ENCODE data around the gene MYO5B.

Gene MYO5B

GRCh38 chr18:50187659-50188058 lies 7.3 kb downstream of the MYO5B start:
- DNase-seq = no peak

- DNase-seq = no peak
Measured at GRCh38 chr18:50186385-50186784, 8.6 kb downstream of the MYO5B start.

DNA sequence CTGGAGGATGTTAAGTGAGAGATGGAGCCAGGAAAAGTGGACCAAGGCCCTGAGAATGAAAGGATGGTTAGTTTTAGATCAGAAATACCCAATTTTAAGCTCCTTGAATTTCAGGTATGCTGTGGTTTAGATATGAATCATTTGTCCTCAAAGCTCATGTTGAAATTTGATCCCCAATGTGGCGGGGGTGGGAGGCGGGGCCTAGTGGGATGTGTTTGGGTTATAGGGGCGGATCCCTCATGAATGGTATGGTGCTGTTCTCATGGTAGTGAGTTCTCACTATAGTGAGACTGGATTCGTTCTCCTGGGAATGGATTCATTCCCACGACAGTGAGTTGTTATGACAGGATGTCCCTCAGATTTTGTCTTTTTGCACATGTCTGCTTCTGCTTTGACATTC lies 11.4 kb downstream of the MYO5B start:
- DNase-seq = peak in 1 of 3 experiments; percentile 15

GRCh38 chr18:50182511-50182910 lies 12.4 kb downstream of the MYO5B start:
- DNase-seq = no peak

GRCh38 chr18:50181590-50181989 lies 13.4 kb downstream of the MYO5B start:
- no peak for DNase-seq

GRCh38 chr18:50179465-50179864 lies 15.5 kb downstream of the MYO5B start:
- DNase-seq = no peak

DNA sequence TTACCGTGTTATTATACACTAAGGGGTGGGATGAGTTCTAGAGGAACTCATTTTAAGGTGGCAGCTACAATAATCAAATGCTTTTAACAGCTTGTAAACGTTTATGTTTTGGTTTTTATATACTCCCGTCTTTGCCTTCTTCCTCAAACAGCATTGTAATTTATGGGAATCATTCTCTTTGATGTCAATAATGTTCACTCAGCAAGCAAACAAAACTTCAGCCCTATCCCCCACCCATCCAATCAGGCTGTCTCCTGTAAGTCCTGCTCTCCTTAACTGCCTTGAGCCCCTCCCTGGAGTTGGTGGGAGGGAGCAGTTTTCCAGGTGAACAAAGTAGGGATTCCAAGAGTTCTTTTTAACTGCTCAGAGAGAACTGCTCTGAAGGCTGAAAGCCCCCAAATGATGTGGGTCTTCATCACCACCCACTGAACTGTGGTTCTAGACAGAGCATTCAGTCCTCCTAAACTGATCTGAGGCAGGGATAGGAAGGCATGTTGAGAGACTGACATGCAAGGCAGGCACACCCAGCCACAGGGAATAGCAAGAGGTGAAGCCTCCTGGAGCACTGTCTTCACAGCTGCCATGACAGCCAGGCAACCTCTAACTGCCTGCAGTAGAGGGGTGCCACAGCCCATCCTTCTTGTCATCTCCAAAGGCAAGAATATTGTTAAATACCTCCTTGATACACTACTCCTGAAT lies 17.5 kb downstream of the MYO5B start:
- peak in 1 of 3 experiments; percentile 42 for DNase-seq

DNA sequence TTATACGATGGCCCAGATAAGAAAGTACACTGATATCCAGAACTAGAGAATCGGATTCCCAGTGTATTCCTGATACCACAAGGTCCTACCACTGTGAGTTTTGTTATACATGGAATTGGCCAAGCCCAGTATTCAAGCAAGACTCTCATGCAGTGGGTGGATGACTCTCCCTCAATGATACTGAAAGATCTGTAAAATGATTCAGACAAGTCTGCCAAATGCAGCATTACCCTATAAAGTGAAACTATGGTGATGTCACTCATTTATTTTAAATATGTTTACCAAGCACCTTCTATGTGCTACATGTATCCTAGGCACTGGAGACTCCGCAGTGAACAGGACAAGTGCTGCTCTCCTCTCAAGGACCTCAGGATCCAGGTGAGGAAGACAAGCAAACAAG lies 22.6 kb downstream of the MYO5B start:
- no peak for DNase-seq

DNA sequence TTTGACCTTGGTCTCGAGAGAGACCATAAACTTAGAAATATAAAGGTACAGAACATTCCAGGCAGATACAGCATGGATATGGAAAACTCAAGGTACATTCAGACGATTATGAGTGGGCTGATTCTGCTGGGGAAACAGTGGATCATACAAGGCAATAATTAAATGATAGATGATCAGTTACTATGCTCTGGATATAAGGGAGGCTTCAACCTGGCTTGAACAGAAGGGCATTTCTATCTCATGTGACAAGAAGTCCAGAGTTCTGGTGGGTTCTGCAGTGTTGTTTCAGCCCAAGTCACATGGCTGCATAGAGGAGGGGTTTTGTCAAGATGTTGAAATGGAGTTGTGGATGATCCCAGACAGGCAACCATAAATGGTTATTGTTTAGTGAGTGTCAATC lies 23.5 kb downstream of the MYO5B start:
- no peak for DNase-seq

DNA sequence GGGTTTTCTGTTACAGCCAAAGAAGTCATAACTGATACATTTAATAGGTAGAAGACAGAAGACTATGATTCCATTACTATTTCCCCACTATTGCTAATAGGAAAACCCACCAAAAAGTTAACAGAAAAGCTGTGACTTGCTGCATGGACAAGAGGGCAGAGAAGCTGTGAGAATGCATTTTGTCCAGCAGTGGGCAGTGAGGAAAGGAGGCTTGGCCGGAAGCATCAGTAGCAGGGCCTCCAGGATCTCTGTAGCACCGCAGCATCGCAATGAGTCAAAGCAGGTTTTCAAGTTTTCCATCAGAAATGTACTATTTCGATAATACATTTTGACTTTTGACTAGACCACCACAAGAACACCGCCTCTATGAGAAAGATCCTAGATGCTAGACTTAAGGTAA lies 24.9 kb downstream of the MYO5B start:
- no peak for DNase-seq

DNA sequence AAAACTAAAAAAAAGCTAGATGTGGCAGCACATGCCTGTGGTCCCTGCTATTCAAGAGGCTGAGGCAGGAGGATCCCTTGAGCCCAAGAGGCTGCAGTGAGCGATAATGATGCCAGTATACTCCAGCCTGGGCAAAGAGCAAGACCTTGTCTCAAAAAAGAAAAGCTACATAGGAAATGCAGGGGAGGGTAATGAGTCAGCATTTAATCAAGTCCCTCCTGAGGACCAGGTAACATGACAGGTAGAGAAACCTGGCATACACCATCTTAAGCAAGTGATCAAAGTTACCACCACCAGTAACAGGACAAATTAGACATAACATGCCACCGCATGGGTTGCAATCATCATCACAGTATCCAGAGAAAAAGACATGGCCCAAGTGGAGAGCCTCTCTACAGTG lies 25.8 kb downstream of the MYO5B start:
- DNase-seq = no peak

DNA sequence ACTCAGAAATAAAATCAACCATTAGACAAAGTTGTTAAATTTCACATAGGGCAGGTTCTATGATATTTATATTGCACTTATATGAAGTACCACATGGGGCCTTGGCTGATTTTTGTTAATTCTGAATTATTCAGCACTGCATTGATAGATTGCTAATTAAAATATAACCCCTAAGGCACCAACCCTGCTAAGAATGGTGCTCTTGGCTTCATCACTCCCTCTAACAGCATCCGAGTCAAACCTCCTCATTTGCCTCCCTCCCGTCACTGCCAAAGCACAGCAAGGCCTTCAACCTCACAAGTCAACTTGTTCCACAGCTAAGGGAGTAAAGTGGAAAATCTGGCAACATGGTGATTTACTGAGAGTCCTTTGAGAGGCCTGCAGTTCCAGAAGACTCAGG lies 27.0 kb downstream of the MYO5B start:
- no peak for DNase-seq

GRCh38 chr18:50166901-50167300 lies 28.0 kb downstream of the MYO5B start:
- DNase-seq = no peak

DNA sequence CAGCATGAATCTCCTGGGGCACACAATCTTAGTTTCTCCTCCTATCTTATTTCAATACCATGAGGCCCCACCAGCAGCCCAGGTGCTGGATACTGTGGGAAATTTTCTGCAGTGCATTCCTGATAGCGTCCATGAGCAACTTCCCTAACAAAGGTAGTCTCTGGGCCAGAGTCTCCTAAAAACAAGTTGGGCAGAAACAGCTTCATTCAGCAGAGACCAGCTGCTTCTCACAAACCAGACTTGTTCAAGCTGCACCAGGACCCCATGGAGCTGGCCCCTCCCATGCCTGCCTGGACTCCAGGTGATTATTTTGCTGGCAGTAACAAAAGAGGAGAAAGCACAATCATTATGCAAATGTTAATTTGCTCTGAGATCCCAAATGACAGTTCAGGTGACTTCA lies 31.4 kb downstream of the MYO5B start:
- DNase-seq = peak in 2 of 3 experiments; percentile 55 to 80

DNA sequence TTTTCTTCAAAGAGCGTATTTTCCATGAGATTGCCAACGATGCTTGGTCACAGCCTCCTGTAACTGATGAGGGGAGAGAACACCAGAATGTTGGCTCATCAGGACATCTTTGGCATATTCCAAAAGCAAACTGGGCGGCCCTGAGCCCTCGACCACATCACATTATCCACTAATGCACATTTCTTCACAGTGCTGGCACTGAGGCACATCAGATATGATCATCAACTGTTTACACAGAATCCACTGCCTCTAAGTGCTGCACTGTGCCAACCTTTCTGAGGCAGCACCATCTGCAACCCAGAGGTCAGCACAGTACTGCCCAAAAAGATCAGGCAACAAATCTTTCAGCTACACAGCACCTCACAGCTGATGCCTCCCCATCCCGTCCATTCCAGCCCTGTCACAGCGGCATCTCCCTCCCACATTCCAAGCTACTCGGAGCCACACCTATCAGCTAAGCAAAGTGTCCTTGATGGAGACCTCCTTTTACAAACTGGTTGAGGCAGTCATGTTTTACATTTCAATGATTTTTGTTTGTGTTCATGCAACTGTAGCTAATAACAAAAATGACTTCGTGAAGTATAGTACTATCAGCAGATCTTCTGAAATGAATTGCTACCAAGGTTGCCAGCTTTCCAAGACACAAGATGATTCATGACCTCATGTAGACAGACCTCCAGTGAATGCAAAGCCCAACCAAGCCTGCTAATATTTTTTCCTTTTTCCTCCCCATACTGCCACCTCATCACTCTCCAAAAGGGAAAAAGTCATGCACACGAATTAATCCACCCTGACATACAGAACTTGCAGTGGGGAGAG lies 32.3 kb downstream of the MYO5B start:
- peak in 1 of 3 experiments; percentile 39 for DNase-seq

GRCh38 chr18:50161597-50162205 lies 33.2 kb downstream of the MYO5B start:
- no peak for DNase-seq

GRCh38 chr18:50159654-50160046 lies 35.3 kb downstream of the MYO5B start:
- peak in 1 of 3 experiments; percentile 59 for DNase-seq

GRCh38 chr18:50158866-50159653 lies 35.9 kb downstream of the MYO5B start:
- DNase-seq = peak; percentile 76 to 99 (median 91)

- DNase-seq = no peak
Measured at GRCh38 chr18:50155406-50155805, 39.5 kb downstream of the MYO5B start.

DNA sequence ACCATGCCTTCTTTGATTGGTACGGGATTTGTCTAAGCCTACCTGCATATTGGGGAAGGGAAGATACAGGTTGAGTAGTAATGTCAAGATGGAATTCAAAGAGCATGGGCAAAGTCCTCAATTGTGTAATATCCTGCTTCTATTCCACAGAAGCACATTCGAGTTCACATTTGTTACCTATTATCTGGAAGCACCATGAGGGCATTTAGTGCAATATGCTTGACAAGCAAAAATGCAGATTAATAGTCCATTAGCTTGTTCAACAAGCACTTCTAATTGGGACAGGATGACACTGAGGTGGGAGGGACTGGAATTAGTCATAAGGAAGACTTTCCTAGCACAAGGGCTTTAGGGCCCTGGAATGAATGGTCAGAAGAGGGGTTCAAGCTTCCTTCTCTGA lies 40.5 kb downstream of the MYO5B start:
- no peak for DNase-seq

GRCh38 chr18:50152900-50153299 lies 42.0 kb downstream of the MYO5B start:
- no peak for DNase-seq

GRCh38 chr18:50151926-50152325 lies 43.0 kb downstream of the MYO5B start:
- peak in 2 of 3 experiments; percentile 25 to 71 for DNase-seq

GRCh38 chr18:50144540-50144939 lies 50.4 kb downstream of the MYO5B start:
- DNase-seq = no peak
